Stimulated activated CD4-positive, alpha-beta T cell treated with anti-CD3 and anti-CD28 coated beads, Interleukin-15, amount 100 ng/mL, for 1 hour (primary cell): ENCODE measurements around the gene RPL22L1.
"Not testable (repeated sequence)": the region's sequence is repeated elsewhere in the genome, so short reads cannot be mapped to it uniquely, and the experiment has no call there.

ENCODE experiments used
- DNase-seq, 2 donors: peaks; one replicate each; pipeline ENCODE4 v3.0.0-alpha.2; 2020; ENCODE audit warnings: low read depth in 1 of 2, low spot score in 1 of 2

Gene RPL22L1

DNA sequence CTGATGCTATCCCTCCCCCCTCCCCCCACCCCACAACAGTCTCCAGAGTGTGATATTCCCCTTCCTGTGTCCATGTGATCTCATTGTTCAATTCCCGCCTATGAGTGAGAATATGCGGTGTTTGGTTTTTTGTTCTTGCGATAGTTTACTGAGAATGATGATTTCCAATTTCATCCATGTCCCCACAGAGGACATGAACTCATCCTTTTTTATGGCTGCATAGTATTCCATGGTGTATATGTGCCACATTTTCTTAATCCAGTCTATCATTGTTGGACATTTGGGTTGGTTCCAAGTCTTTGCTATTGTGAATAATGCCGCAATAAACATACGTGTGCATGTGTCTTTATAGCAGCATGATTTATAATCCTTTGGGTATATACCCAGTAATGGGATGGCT, 8.7 kb upstream of the RPL22L1 start:
- not testable (repeated sequence) for DNase-seq

DNA sequence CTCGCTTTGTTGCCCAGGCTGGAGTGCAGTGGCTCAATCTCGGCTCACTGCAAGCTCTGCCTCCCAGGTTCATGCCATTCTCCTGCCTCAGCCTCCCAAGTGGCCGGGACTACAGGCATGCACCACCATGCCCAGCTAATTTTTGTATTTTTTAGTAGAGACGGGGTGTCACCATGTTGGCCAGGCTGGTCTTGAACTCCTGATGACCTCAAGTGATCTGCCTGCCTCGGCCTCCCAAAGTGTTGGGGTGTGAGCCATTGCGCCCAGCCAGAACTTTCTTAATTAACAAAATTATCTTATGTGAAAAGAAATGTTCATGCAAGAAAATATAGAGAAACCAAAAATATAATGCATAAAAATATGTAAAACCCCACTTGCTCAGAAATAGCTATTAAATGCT, 7.3 kb upstream of the RPL22L1 start:
- not testable (repeated sequence) for DNase-seq

DNA sequence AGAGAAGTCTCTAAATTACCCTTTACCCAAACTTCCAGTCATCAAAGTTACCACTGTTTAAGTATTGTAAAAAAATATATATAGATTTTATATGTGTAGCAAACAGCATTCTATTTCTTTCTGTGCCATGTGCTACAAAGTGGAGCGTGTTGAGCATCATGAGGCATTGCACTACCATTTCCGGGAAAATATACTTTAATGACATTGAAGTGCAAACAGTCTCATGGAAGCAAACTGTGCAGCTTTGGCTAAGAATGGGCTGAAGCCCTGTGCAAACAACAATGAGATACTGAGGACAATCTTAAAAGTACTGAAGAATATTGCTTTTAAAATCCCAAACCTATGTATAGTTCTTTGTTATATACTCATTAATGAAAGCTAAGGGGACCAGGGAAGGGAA, 6.5 kb upstream of the RPL22L1 start:
- DNase-seq = no peak

DNA sequence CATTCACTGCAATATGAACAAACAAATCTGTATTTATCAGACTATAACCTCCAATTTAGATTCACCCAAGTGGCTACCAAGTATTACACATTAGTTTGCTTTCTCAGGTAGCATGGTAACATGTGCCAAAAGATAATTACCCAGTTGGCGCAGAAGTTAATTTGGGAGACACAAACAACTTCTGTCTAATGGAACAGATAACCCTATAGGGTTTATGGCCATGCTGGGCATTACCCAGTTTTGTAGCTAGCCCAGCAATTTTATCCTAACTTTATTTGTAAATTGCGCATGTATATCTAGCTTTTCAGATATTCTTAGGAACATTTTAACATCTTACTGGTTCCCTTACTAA, 780 bp downstream of the RPL22L1 start:
- DNase-seq = no peak

DNA sequence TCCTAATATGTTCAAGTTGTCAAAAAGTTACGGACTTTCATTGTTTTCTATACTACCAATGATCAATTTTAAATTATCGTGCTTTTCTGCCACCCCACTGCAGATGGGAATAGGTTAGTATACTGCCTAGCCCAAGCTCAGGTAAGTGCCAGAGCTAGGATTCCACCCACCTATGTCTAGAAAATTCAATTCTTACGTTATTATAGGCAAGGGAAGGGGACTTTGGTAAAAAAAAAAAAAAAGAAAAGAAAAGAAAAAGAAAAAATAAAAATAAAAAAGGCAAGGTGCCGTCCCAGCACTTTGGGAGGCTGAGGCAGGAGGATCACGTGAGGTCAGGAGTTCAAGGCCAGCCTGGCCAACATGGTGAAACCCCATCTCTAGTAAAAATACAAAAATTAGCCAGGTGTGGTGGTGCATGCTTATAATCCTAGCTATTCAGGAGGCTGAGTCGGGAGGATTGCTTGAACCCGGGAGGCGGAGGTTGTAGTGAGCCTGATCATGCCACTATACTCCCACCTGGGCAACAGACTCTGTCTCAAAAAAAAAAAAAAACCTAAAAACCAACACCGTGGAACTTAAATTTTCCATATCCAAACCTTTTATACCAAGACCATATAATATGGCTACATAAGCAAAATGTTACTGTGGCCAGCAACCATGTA, 1.3 kb downstream of the RPL22L1 start:
- DNase-seq = no peak

DNA sequence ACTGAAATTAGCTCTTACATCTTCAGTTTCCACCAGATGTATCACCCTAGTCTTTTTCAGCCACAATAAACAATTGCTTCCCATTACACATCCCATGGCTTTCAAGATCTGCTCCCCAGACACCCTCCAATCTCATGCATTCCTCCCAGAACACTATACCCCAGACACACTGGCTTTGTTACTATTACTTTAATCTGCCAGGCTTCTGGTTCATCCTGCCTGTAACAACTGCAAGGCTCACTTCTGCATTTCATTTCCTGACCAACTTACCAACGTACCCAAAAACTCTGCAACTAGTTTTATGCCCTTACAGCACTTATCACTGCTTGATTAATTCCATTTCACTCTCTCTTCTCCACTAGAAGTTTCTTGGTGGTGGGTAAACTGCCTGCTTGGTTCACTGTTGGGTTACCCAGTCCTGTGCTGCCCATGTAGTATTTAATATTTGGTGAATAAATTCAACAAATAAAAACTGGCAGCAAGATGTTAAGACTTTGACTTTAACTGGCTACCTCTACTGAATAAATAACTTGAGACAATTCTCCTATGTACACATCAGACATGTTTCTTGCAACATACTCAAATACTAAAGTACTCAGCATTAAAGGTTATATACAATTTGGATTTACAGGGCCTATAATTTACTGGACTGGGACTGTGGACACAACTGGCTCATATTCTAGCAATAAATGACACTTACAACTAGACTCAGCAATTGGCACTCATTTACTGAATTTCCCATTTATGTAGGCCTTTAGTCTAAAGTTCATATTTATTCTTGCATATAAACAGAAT, 2.7 kb downstream of the RPL22L1 start:
- DNase-seq = no peak

DNA sequence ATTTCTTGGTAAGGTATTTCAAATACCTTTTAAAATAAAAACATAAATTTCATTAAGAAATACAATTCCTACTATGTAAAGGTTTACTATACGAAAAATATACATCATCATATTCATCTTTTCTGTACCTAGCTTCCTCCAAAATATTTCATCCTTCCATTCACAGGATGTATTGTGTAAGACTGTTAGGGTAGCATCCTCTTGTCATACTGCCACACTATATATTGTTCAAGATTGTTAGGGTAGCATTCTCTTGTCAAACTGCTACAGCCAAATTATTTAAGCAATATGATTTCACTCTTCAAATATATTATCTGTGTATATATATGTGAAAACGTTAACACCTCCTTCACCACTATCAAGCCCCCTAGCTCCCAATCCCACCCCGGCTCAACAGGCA, 3.5 kb downstream of the RPL22L1 start:
- no peak for DNase-seq

DNA sequence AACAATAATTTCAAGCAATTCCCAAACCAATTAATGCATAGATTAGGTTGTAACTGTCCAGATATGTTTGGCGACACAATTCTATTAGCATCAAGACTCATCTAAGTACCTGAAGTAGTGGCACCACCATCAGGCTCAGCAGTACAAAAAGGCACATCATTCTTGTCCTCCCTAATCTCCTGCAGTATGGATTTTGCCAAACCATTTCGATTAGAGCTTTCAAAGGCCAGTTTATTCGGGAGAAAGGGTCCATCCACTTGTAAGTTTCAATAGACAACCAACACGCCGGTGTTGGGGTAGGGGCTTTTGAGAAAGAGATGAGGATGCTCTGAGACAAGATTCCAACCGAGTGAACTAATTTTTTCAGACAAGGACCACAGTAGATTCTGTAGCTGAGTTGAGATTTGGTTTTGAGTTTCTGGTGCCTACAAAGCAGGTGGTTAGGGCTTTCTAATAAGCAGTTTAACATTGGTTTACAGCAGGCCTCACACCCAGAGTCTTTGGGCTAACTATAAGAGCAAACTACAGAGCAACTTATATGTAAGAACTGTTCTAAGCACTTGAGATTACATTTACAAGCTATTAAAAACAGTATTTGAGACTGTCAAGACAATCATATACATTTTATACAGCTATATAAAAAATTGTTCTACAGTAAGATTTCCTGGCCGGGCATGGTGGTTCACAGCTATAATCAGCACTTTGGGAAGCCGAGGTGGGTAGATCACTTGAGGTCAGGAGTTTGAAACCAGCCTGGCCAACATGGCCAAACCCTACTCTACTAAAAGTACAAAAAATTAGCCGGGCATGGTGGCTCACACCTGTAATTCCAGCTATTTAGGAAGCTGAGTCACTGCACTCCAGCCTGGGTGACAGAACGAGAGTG, 4.5 kb downstream of the RPL22L1 start:
- no peak for DNase-seq

DNA sequence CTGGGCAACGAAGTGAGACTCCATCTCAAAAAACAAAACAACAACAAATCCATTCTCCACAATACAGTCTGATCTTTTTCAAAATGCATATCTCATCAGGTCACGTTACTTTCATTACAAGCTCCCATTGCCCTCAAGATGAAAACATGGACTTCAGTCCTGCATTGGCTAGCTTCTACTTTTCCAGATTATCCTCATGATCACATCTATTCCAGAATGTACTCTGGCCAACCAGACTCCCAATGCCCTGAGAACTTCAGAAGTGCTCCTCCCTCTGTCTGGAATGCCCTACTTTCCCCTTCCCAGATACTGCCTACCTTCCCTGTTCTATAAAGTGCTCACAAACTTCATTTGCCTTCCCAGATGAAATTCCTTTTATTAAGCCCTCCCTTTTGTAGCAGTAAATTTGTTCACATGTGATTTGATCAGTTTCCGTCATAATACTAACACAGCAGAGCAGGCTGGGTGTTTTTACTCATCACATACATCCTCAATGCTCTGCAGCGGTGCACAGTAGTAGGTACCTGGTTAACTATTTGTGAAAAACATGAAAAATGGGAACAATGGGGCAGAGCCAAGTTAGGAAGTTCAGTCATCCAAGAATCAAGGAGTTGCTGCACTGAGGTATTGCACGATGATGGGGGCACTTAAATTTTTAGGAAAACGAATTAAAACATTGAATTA, 5.3 kb downstream of the RPL22L1 start:
- no peak for DNase-seq

DNA sequence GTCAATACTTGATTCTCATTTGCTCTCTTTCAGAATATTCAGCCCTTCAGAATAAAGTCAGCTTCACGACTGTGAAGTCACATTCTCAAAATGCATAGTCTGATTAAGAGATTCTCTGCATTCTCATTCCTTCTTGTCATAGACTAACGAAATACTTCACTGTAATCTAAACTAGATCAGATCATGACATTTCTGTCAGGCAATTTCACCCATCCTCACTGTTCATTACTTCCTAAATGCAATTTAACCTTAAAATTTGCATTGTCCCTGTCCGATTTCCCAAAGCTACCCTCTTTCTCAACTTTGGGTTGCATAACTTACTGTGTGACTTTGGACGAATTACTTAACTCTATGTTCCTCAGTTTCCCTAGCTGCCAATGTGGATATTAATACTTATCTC, 6.2 kb downstream of the RPL22L1 start:
- DNase-seq = no peak

DNA sequence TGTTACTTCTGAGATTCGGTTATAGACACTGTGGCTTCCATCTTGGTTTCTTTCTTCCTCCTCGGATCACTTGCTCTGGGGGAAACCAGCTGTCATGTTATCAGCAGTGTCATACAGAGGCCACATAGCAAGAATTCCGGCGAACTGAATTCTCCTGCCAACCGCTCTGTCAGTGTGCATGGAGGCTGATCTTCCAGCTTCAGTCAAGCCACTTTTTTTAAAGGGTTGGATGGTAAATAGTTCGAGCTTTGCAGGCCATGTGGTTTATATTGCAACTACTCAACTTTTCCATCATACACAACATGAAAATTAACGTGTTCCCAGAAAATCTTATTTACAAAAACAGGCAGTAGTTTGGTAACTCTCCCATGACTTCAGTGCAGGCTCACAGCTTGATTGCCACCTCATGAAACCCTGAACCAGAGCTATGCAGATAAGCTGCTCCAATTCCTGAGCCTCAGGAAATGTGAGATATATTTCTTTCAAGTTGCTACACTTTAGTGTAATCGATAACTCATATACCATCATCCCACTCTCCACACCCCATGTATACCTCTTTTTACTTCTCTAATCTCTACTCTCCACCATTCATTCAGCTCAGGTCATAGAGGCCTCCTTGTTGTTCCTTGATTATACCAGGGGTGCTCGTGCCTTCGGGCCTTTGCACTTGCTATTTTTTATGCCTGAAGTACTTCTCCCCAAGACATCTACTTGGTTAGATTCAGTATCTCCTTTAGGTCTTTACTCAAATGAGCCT, 7.2 kb downstream of the RPL22L1 start:
- DNase-seq = no peak

DNA sequence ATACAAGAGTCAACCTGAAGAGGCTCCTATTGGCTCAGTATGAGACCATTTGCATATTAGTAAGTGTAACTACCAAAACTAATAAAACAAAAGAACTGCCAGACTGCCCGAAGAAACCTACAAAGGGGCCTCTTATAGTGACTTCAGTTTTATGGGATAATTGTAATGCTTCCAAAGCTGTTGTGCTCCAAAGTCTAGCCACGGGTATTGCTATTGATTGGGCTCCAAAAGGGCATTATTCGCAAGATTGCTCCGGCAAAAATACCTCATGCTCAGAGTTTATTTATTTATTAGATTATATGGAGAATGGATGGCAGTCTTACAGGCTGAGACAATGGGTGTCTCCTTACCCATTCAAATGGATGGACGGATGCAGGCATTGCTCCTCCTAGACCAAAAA, 11.4 kb downstream of the RPL22L1 start:
- DNase-seq = no peak

DNA sequence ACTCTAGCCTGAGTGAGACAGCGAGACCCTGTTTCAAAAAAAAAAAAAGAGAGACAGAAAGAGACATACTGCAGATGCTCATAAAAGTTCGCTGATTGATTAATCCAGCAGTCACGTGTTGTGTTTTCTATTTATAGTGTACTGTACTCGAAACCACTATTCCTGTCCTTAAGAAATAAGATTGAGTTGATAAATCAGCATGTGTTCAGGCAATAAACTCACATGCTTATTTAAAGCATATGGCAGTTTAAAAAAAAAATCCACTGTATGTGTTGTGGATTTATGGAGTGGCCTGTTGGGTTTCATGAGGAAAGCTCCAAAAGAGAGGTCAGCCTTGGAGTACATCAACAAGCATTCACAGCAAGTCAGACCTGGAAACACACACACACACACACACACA, 17.7 kb downstream of the RPL22L1 start:
- DNase-seq = no peak

DNA sequence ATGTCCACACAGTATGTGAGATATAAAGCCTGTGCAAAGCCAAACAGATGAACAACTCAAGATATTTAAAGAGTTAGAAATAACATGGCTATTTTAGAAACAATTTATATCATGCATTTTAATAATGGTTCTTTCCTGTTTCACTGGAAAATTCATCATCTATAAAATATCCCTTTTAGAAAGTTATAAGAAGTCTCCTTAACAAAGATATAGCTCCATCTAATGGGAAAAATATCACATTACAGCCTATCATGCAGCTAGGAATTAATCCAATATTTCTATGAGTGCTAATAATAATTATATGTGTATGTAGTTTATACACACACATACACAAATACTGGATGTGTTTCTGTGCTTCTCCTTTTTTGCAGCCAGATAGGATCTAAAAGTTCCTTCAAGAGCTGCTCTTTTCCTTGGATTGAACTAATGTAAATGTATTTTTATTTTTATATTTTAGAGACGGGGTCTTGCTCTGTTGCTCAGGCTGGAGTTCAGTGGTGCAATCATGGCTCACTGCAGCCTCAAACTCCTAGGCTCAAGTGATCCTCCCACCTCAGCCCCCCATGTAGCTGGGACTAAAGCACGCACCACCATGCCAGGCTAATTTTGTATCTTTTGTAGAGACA, 21.6 kb downstream of the RPL22L1 start:
- DNase-seq = no peak

DNA sequence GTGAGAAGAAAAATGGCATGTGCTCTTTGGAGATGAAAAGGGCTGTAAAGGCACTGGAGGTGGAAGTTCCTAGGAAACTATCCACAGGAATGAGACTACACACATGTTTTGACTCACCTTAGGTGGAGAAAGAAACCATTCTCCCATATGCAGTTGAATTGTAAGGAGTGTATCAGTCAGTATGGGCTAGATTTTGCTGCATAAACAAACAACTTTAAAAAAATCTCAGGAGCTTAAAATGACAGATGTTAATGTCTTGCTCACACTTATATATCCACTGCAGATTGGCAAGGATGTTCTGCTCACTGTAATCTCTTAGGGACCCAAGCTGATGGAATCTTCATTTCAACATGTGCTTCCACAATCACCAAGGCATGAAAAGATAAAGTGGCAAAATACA, 25.6 kb downstream of the RPL22L1 start:
- DNase-seq = no peak

DNA sequence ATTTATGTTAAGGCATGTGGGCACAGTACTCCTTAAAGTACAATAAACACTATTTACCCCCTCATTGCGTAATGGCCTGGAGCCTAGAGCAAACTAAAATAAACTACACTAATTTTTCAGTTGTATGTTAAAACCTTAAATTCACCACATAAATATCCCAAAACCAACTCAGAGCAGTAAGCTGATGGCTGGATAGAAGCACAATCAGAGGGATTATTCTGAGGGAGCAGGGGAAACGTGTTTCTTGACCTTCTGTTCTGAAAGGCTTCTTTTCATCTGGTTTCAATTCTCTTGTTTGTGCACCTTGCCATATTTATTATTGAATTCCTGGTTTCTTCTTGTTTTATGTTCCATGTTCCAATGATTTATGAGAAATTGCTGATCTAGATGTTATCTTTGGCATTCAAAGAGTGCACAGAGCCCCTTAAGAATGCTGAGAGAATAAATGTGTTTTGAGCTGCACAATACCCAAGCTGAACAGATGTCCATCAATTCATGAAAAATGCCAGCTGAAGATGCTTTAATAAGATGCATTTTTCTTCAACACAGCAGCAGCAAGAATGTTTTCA, 29.6 kb downstream of the RPL22L1 start:
- no peak for DNase-seq

DNA sequence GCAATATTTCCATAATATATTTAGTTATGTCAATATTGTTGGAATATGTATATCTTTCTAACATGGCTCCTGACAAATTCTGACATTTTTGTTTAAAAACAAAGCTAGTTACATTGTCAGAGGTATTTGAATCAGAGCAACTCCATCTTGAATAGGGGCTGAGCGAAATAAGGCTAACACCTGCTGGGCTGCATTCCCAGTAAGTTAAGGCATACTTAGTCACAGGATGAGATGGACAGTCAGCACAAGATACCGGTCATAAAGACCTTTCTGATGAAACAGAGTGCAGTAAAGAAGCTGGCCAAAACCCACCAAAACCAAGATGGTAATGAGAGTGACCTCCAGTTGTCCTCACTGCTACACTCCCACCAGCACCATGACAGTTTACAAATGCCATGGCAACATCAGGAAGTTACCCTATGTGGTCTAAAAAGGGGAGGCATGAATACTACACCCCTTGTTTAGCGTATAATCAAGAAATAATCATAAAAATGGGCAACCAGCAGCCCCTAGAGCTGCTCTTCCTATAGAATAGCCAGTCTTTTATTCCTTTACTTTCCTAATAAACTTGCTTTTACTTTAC, 30.4 kb downstream of the RPL22L1 start:
- no peak for DNase-seq

DNA sequence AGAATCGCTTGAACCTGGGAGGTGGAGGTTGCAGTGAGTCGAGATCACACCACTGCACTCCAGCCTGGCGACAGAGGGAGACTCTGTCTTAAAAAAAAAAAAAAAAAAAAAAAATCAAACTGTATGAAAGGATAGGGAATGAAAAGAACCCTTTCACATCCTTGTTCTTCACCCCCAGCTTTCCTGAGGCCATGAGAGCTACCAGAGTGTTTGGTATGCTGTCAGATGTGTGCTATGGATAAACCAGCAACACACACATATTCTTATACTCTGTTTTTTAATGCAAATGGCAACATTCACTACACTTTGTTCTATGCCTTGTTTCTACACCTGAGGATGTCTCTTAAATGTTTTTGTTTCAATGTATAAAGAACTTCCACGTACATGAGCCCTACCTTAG, 33.5 kb downstream of the RPL22L1 start:
- DNase-seq = no peak

DNA sequence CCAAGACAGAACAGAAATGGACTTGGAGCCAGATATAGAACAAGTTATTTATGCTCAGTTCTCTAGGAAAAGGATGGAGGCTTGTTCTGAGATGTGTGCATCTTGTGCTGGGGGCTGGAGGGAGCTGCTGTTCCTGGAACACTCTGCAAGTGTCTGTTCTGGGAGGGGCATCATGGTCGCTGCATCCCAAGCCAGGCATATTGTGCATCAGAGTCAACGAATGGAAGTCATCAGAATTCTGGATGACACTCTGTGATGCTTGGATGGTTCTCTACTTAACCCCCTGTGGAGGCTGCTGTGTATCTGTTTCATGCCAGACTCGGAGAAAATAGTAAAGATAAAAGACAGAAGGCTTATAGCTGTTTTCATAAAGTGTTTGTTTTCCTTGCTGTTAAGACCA, 34.7 kb downstream of the RPL22L1 start:
- no peak for DNase-seq

DNA sequence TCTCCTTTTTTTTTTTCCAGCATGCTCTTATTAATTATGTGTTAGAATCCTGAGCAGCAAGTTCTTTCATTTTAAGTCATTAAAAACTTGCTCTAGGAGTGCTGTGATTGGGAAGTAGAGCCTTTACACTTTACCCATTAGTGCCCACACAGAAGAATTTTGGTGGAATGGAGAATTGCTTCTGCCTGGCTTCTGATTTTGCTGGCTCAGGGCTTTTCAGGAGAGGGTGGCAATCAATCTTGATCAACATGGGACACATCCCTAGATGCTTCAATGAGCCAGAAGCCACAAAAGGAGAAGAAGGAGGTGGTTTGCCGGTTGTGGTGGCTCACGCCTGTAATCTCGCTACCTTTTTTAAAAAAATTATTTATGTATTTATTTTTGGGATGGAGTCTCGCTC, 39.4 kb downstream of the RPL22L1 start:
- DNase-seq = no peak
